Right kidney (tissue), 1 donor: ENCODE measurements around the gene MTHFD1L.
"Not testable (repeated sequence)": the region's sequence is repeated elsewhere in the genome, so short reads cannot be mapped to it uniquely, and the experiment has no call there.

Experiments
- DNase-seq: peaks from one replicate; pipeline ENCODE4 v3.0.0-alpha.2; 2016

The MTHFD1L gene

DNA sequence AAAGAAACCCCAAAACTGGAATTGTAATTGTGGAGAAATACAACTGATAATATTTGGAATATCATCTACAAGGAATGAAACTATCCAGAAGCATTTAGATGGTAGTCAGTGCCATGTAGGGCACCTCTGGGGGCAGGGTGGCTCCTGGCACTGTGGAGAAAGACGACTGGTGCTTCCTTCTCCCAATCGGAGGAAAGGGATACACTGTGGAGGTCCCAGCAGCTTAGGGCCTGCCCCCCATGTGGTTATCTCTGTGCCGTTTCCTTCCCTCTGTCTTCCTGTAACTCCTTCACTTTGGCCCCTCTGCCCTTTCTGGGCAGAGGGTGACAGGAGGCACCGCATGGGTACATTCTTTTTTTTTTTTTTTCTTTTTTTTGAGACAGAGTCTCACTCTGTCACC, 178.4 kb downstream of the MTHFD1L start:
- DNase-seq = no peak

DNA sequence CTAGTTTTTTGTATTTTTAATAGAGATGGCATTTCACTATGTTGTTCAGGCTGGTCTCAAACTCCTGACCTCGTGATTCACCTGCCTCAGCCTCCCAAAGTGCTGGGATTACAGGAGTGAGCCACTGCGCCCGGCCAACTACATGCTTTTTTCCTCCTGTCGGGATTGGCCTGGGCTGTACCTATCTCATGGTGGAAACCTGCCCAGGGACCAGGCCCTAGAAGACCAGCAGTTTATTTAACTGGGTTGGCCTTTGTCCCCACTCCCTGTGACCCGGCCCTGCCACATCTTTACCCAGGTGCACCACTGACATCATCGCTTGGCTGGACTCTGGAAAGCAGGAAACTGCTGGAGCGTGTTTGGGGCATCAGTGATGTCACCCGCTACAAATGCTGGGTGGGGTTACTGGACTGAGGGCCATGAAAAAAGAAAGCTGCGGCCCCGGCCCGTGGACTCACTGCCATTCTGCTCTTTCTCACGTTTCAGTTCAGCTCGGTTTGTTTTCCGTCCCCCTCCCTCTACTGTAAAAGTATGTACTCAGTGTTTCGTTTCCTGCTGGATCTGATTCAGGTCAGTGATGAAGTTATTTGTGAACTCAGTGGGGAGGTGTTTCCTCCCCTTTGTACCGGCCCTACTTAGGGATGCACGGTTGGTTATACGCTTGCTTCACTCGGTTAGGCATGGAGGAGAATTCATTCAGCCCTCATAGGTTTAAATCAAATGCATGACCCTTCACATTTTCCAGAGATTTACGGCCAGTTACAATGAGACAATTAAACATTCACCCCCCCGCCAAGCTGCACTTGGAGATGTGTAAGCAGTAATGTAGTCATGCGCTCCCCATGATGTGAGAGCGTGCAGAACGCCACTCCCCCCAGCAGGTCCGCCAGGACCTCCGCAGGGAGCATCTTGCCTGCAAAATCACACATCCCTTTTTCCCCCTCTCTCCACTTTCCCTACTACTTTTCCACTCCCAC, 179.3 kb downstream of the MTHFD1L start:
- DNase-seq = peak; percentile 85

GRCh38 chr6:151045511-151046222, 180.2 kb downstream of the MTHFD1L start:
- DNase-seq = not testable (repeated sequence)

DNA sequence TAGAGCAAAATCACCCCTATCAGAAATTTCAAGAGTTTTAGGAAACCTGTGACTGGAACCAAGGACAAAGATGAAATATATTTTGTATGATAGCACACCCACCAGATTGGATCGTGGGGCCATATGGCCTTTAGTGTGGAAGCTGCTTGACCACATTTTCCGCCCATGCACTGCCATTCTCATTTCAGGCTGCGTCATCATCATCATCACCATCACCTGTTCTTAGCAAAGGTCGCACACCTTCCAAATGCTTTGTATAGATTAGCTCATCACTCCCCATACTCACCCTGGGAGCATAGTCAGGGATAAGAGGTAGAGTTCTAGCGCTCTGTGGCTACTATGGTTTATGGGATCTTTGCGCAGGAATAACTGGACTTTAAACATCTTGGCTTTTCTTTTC, 185.7 kb downstream of the MTHFD1L start:
- no peak for DNase-seq

DNA sequence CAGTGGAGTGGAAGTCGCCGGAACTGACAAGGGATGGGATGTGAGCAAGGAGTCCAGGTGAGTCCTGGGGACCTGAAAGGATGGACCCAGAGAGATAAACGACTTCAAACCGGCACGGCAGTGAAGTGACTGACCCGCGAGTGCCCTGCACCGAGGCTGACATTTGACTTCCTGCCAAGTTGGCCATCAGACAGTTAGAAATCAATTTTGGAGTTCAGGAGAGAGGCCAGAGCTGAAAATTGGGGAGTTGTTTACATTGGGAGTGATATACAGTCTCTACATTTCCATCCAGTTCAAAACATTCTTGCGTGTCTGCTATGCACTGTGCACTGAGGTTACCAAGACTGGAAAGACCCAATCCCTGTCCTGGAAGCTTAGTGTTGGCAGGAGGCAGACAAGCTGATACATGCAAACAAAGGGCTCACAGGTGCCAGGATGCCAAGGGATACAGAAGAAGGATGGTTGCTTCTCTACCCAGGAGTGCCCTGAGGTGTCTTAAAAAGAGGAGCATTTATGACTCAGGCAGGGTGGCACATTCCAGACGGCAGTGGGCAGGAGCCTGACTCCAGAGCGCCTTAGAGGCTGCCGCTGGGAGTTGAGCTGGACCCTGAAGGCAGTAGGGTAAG, 186.6 kb downstream of the MTHFD1L start:
- peak; percentile 49 for DNase-seq

GRCh38 chr6:151054306-151054705, 188.8 kb downstream of the MTHFD1L start:
- DNase-seq = no peak

DNA sequence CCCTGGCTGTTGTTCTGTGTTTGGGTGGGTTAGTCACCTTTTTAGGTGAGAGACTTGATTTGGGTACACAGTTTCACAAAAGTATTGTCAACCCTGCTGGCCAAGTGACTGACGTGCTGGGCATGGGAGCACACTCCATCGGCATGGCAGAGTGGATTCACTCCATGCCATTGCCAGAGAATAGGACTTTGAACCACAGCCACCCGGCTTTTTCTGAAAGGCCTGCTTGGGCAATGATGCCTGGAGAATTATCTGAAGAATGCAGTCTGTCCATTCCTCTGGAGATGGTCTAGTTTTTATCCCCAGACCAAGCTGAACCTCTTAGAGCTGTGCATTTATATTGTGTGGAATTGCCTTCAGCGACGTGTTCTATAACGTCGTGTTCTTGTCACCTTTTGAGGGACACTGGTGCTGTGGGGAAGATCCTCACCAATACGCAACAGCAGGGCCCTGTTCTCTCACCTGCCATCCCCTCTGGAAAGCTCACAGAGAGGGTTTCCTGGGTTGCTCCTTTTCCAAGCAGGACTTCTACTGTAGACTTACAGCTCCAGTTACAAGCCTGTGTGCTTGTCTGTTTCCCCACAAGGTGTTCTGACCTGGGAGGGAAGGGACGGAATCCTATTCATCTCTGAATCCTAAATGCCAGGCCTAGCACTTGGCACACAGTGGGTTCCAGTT, 190.9 kb downstream of the MTHFD1L start:
- DNase-seq = no peak

DNA sequence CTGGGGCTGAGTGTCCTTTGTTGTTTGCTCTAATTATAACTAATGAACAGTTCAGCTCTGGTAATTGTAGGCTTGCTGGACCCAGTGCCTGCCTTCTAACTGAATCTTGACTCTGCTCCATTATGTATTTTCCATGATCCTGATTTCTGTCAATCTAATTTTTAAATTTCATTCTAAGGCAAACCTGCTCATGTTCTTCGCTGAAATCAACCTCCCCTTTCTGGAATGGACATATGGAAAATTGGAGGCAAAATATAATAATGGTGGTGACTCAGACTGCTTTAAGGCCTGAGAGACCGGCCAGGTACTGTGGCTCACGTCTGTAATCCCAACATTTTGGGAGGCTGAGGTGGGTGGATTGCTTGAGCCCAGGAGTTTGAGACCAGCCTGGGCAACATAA, 191.6 kb downstream of the MTHFD1L start:
- no peak for DNase-seq

- peak; percentile 53 for DNase-seq
Measured at GRCh38 chr6:151058021-151058733, 192.7 kb downstream of the MTHFD1L start.

GRCh38 chr6:151059612-151060095, 194.2 kb downstream of the MTHFD1L start:
- peak; percentile 51 for DNase-seq

- DNase-seq = no peak
Measured at GRCh38 chr6:151060096-151060765, 194.7 kb downstream of the MTHFD1L start.

GRCh38 chr6:151060766-151061531, 195.4 kb downstream of the MTHFD1L start:
- DNase-seq = no peak

DNA sequence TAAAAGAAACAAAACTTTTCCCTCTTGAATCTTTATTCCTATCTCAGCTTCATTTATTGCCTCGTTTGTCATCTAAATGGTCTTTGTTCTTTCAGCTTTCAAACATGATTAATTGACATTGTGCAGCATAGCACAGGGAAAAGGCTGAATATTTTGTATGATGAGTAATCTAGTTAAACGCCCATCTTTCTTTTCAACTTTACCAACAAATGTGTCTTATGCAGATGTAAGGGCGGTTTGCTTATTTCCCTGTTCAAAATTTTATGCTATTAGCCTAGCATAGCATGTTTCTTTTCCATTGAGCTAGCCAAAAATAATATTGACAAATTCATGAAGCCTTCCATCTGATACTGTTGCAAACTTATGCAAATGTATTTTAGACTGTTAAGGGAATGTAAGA, 197.8 kb downstream of the MTHFD1L start:
- DNase-seq = no peak

- DNase-seq = peak; percentile 6
Measured at GRCh38 chr6:151063842-151064647, 198.5 kb downstream of the MTHFD1L start.

DNA sequence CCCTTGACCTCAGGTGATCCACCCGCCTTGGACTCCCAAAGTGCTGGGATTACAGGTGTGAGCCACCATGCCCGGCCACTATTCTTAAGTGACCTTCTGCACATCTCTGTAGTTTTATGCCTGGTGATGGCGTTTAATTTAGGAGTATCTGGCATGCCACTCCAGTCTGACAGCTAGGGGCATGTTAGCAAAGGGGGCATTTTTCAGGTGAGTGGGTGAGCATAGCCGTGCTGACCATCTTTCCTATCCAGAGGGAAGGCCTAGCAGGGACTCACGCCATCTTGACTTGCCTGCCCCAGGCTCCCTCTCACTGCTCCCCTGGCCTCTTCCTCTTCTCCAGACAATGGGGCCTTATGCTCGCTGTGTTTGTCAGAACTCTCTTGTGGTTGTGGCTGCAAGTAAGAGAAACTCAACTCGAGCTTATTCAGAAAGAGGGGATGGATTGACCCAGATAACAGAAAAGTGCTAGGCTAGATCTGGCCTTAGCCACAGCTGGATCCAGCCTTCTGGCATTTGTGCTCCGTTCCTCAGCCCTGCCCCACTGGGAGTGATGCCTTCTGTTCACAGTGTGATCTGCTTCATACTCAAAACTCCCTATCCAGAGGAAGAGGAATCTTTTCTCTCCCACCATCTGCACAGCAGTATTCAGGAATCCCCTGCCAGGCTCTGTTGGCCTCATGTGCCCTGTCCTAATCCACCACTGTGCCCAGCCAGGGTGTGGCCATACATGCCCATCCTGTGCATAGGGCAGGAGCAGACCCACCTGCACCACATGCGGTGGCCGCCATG, 199.7 kb downstream of the MTHFD1L start:
- DNase-seq = peak; percentile 2

DNA sequence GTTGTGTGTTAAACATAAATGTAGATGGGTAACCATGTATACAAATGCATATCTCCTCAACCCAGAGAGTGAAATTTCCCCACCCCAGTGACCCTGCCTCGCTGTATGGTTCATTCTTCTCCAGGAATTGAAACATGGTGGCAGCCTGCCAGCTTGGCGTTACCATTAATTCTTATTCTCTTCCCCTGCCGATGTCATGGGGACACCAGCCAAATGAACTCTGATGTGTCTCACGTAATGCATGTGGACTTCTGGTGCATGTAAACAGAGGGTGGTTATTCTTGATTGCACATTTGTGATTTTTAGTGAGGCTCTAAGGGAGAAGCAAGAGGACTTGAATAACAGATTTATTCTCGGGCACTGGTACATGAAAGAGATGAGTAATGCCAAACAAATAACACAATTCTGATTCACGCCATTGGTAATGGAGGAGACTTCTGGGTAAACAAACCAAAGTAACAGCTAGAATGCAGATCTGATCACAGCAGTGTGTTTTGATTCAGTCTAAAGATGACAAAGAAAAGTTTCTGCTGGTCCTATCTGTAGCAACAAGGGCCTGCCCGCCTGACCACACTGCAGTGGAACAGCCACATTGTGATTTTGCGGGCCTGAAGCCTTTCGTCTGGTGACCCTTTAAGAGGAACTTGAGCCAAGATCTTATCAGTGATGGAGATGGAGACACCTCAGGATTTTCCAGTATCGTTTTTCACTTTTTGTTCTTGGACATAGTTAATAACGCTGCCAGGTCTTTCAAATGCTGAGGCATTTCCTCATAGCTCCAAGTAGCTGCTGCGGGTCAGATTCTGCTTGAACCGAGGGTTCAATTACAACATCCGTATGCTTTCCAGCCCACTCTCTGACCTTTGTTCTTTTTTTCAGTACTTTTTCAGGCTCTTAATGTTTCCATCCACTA, 202.4 kb downstream of the MTHFD1L start:
- DNase-seq = peak; percentile 72

DNA sequence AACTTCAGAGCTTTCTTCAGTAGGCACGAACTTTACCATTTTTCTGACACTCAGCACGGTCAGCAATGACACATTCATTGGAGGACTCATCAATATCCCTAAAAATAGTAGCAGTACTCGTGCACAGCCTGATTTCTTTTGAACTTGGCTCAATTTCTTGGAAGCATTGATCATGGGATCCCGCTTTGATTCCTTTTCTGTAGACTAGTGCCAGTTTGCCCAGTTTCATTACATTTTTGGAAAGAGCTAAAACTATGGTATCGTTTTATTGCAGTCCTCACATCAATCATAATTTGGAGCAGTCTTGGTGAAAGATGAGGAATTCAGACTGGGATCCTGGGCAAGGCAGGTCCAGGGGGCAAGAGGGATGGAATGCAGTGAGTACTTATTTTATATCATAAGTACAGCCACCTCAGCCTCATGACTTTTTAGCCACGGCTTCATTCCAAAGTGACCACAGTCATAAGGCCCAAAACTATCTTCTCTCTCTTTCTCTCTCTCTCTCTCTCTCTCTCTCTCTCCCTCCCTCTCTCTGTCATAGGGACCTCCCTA, 203.3 kb downstream of the MTHFD1L start:
- peak; percentile 16 for DNase-seq
